Panc1 (cell line): ENCODE results near the gene GPC6. TPM values are rescaled to one million over a fixed set of nuclear protein-coding genes. Genes with fewer than 3 reads are reported as not detected.

Experiments
- ATAC-seq: fragments of 200-7000 bp; cut with Tn5 transposase; 2 replicates; pipeline ENCODE4 v1.9.1; 2020; ENCODE audit warnings: mild to moderate bottlenecking, moderate library complexity
- BruUV-seq: library from RNA; stranded (reverse); fragments of 400-500 nt; replicated peaks from 2 replicates; lab custom pipeline; 2021; lab: Mats Ljungman, UMichigan
- CTCF ChIA-PET: fragments of 300-600 bp; sonication (Branson Sonifier 250); formaldehyde crosslinking; loops from one replicate; lab custom pipeline; 2022; ENCODE audit warnings: antibody characterized with exemption; lab: Charles Lee
- POLR2A ChIA-PET: fragments of 300-600 bp; sonication (Branson Sonifier 250); formaldehyde crosslinking; loops from one replicate; lab custom pipeline; 2022; ENCODE audit warnings: antibody characterized with exemption; lab: Charles Lee
- DNase-seq: peaks from one replicate; pipeline ENCODE4 v3.0.0-alpha.2; 2010; ENCODE audit warnings: low read depth, low spot score
- H3K27ac ChIP-seq: 2 replicates; pipeline ENCODE4 v1.5.1; 2011; ENCODE audit warnings: mild to moderate bottlenecking, low read length, inconsistent platforms
- H3K27me3 ChIP-seq: fragments of 200-500 bp; sonication (Bioruptor generic); 2 replicates; pipeline ENCODE4 v1.6.0; 2014; ENCODE audit warnings: low read length, inconsistent platforms; ENCODE audit not compliant: control insufficient read depth, insufficient read depth
- H3K36me3 ChIP-seq: fragments of 200-500 bp; sonication (Bioruptor generic); 2 replicates; pipeline ENCODE4 v1.5.1; 2014; ENCODE audit warnings: inconsistent platforms, mild to moderate bottlenecking, low read length, moderate library complexity; ENCODE audit not compliant: control insufficient read depth, insufficient read depth
- H3K4me1 ChIP-seq: 2 replicates; pipeline ENCODE4 v1.5.1; 2011; ENCODE audit warnings: inconsistent platforms, mild to moderate bottlenecking, low read length, moderate library complexity; ENCODE audit not compliant: control insufficient read depth, insufficient read depth
- H3K4me3 ChIP-seq, 2 experiments: 2 replicates each; pipeline ENCODE4 v1.5.1; 2011 to 2012; ENCODE audit warnings: low read depth in 2 of 2, low read length in 2 of 2, mild to moderate bottlenecking in 2 of 2, inconsistent platforms in 1 of 2, moderate library complexity in 1 of 2
- H3K9me3 ChIP-seq: fragments of 200-500 bp; sonication (Bioruptor generic); 2 replicates; pipeline ENCODE4 v1.5.1; 2014; ENCODE audit warnings: low read depth, mild to moderate bottlenecking, inconsistent platforms, low read length, moderate library complexity; ENCODE audit not compliant: control insufficient read depth, insufficient read depth
- POLR2AphosphoS5 ChIP-seq: IDR thresholded peaks from 2 replicates; pipeline ENCODE4 v1.6.1; 2012; ENCODE audit warnings: mild to moderate bottlenecking, low read depth, low read length, moderate library complexity
- SIN3A ChIP-seq: IDR thresholded peaks from 2 replicates; pipeline ENCODE4 v1.6.1; 2012; ENCODE audit warnings: low read depth, mild to moderate bottlenecking, low read length, moderate library complexity, borderline replicate concordance; ENCODE audit not compliant: insufficient read depth
- TCF7L2 ChIP-seq: IDR thresholded peaks from 2 replicates; pipeline ENCODE4 v1.6.1; 2011; ENCODE audit warnings: mild to moderate bottlenecking, low read depth, low read length, inconsistent platforms
- in situ Hi-C: cut with HindIII; loops from 2 replicates; pipeline ENCODE4 v1.10.0; 2016; ENCODE audit warnings: low sequenced_read_pairs, low pct_unique_long_range_greater_than_20kb
- intact Hi-C: fragments of 100-400 bp; cut with micrococcal nuclease; formaldehyde crosslinking; loops from one replicate; pipeline ENCODE4 v1.10.0; 2022; ENCODE audit not compliant: unreplicated experiment
- total RNA-seq: library from RNA; stranded (reverse); gene quantifications from one replicate; pipeline ENCODE4 v1.2.1, GENCODE V29; 2021; ENCODE audit not compliant: unreplicated experiment
- TF ChIP-seq, protein P1 (sequence below): fragments of 450-650 bp; IDR thresholded peaks from 2 replicates; pipeline ENCODE4 v1.5.1; 2017; ENCODE audit warnings: mild to moderate bottlenecking
- TF ChIP-seq, protein P2 (sequence below), 2 experiments: IDR thresholded peaks; 2 replicates each; pipeline ENCODE4 v1.6.1; 2011 to 2012; ENCODE audit warnings: low read depth in 2 of 2, control low read depth in 1 of 2, low read length in 1 of 2, mild to moderate bottlenecking in 1 of 2, moderate library complexity in 1 of 2; ENCODE audit not compliant: insufficient read depth in 1 of 2

The GPC6 gene
- total RNA-seq, 1 experiment from 2014 or later, result 4.8 TPM

DNA sequence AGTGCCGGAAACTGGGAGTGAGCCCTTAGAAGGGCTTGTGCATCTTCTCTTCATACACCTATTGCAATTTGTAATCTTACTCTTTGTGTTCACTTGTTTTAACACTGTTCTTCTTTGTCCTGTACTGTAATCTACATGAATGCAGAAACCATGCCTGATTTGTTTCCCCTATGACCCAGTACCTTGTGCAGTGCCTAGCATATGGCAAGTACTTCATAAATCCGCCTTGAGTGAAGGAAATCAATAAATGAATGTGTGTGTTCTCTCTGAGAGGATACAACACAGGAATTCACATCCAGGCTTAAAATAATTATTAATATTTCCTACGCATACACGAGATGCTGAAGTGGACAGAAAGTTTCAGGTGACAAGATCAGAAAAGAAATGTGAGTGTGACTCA lies 172.6 kb downstream of the GPC6 start:
- Histone ChIP-seq H3K27me3 (no peaks in the 10 kb centered on the region), H3K27ac (no peak overlapping the region), H3K4me1 (no peaks in the 10 kb centered on the region), H3K4me3 (no peak overlapping the region), H3K36me3 (no peaks in the 10 kb centered on the region), H3K9me3 (no peaks in the 10 kb centered on the region)
- DNase-seq (no peak), ATAC-seq (no peak)
- intact Hi-C loops, result no loop called here
- no TSS peak for BruUV-seq
- TF ChIP-seq, protein P1, sequence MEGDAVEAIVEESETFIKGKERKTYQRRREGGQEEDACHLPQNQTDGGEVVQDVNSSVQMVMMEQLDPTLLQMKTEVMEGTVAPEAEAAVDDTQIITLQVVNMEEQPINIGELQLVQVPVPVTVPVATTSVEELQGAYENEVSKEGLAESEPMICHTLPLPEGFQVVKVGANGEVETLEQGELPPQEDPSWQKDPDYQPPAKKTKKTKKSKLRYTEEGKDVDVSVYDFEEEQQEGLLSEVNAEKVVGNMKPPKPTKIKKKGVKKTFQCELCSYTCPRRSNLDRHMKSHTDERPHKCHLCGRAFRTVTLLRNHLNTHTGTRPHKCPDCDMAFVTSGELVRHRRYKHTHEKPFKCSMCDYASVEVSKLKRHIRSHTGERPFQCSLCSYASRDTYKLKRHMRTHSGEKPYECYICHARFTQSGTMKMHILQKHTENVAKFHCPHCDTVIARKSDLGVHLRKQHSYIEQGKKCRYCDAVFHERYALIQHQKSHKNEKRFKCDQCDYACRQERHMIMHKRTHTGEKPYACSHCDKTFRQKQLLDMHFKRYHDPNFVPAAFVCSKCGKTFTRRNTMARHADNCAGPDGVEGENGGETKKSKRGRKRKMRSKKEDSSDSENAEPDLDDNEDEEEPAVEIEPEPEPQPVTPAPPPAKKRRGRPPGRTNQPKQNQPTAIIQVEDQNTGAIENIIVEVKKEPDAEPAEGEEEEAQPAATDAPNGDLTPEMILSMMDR, result no peak
- TF ChIP-seq SIN3A (no peak), POLR2AphosphoS5 (no peak), TCF7L2 (no peak)
- TF ChIP-seq, protein P2, sequence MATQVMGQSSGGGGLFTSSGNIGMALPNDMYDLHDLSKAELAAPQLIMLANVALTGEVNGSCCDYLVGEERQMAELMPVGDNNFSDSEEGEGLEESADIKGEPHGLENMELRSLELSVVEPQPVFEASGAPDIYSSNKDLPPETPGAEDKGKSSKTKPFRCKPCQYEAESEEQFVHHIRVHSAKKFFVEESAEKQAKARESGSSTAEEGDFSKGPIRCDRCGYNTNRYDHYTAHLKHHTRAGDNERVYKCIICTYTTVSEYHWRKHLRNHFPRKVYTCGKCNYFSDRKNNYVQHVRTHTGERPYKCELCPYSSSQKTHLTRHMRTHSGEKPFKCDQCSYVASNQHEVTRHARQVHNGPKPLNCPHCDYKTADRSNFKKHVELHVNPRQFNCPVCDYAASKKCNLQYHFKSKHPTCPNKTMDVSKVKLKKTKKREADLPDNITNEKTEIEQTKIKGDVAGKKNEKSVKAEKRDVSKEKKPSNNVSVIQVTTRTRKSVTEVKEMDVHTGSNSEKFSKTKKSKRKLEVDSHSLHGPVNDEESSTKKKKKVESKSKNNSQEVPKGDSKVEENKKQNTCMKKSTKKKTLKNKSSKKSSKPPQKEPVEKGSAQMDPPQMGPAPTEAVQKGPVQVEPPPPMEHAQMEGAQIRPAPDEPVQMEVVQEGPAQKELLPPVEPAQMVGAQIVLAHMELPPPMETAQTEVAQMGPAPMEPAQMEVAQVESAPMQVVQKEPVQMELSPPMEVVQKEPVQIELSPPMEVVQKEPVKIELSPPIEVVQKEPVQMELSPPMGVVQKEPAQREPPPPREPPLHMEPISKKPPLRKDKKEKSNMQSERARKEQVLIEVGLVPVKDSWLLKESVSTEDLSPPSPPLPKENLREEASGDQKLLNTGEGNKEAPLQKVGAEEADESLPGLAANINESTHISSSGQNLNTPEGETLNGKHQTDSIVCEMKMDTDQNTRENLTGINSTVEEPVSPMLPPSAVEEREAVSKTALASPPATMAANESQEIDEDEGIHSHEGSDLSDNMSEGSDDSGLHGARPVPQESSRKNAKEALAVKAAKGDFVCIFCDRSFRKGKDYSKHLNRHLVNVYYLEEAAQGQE (IDR thresholded peaks at IDR 0.05; ENCODE audit: insufficient read depth in 1 of 2, low read depth in 2 of 2, low read length in 1 of 2), result no peak
- ChIA-PET POLR2A (no interaction called here), CTCF (no interaction called here)
- in situ Hi-C loops, result no loop called here

DNA sequence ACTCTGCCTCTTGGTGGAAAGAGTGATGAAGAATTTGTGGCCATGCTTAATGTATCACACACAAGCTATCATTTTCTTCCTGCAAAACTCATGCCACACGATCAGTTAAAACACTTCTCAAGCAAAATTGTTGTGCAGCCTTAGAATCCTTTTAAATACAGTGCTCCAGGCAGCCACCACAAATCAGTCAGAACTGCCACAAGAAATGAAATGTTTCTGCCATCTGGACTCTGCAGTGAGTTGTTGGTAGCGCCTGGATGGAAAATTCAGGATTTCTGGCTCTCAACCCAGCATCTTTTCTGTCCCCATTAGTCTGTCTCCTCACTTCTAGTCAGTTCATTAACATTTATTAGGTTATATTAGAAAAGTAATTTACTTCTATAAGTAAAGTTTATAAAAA lies 179.5 kb downstream of the GPC6 start:
- no peaks in the 10 kb centered on the region for H3K27me3 ChIP-seq
- ChIA-PET POLR2A (no interaction called here), CTCF (no interaction called here)
- no peaks in the 10 kb centered on the region for H3K36me3 ChIP-seq
- TF ChIP-seq, protein P1, result no peak
- no peak for TF ChIP-seq POLR2AphosphoS5
- TF ChIP-seq SIN3A, result no peak
- TF ChIP-seq, protein P2 (IDR thresholded peaks at IDR 0.05; ENCODE audit: insufficient read depth in 1 of 2, low read depth in 2 of 2, low read length in 1 of 2), result no peak
- no peak for TF ChIP-seq TCF7L2
- ATAC-seq (no peak), DNase-seq (no peak)
- intact Hi-C loops (no loop called here), in situ Hi-C loops (no loop called here)
- no peaks in the 10 kb centered on the region for H3K9me3 ChIP-seq
- BruUV-seq, result no TSS peak
- no peak overlapping the region for H3K4me3 ChIP-seq
- H3K4me1 ChIP-seq, result no peaks in the 10 kb centered on the region
- H3K27ac ChIP-seq, result no peak overlapping the region
